NCI-H146 treated with DMSO at 0.1 percent for 48 hours (cell line): ENCODE data around the gene RBM4.
"Not testable (repeated sequence)": the region's sequence is repeated elsewhere in the genome, so short reads cannot be mapped to it uniquely, and the experiment has no call there.

Experiments
- DNase-seq: peaks from one replicate; lab custom pipeline; 2025; ENCODE audit not compliant: unreplicated experiment; lab: John Stamatoyannopoulos, UW

The RBM4 gene

DNA sequence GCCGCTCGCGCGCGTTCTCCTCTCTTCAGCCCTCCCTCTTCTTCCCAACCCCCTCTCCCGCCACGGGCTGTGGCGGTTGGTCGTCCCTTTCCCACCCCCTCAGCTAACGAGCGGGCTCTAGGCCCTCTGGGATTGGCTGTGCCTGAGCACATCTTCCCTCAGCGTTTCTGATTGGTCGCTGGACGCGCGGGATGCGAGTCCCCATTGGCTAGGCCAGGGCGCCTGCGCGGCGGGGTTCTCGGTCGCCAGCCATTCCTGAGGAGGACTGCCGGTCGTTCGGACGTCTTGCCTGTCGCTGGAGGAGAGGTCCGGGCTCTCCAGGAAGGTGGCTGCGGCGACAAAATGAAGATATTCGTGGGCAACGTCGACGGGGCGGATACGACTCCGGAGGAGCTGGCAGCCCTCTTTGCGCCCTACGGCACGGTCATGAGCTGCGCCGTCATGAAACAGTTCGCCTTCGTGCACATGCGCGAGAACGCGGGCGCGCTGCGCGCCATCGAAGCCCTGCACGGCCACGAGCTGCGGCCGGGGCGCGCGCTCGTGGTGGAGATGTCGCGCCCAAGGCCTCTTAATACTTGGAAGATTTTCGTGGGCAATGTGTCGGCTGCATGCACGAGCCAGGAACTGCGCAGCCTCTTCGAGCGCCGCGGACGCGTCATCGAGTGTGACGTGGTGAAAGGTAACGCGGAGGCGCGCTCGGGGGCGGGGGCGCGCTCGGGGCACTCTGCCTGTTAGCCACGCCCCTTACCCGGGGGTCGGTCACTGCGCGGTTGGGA is 21.9 kb upstream of the RBM4 start, which contains the start of gene RBM14:
Gene RBM14 (plus strand): TSS at position 252 of the 776 bp plus-strand sequence. CDS start 91 bp downstream, at position 343.
- DNase-seq: peak; percentile 98

DNA sequence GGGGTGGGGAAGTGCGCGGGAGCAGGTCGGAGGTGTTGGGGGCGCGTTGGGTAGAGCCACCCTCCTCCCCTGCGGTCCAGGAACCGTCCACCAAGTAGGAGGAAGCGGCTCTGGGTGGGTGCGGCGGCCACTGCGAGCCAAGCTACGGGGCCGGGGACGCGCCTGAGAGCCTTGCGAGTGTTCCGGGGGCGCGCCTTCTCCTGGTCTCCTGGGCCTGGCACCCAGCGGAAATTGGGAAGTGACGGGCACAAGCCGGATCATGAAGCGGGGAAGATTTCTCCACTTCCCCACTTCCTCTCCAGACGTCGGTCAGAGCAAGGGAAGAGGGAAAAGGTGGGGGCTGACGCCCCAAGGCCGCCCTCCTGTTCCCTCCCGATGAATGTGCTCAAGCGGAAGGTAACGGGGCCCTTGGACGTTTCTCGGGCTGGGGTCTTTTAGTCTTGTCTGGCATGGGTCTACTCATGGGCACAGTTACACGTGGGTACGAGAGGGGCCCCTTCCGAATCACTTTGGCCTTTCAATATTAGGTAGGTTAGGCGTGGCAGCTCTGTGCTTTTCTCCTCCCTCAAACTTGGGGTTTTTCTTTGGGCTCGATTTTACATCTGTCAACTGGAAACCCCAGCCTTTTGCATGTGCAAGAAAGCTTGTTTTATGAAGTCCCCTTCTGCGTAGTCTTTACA is 21.2 kb upstream of the RBM4 start:
- no peak for DNase-seq

- no peak for DNase-seq
Measured at GRCh38 chr11:66619080-66619554, 19.4 kb upstream of the RBM4 start.

DNA sequence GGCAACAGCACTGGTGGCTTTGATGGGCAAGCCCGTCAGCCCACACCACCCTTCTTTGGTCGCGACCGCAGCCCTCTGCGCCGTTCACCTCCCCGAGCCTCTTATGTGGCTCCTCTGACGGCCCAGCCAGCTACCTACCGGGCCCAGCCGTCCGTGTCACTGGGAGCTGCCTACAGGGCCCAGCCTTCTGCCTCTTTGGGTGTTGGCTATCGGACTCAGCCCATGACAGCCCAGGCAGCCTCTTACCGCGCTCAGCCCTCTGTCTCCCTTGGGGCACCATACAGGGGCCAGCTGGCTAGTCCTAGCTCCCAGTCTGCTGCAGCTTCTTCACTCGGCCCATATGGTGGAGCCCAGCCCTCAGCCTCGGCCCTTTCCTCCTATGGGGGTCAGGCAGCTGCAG is 14.1 kb upstream of the RBM4 start:
- no peak for DNase-seq

GRCh38 chr11:66625041-66625751 is 13.3 kb upstream of the RBM4 start:
- no peak for DNase-seq

GRCh38 chr11:66625752-66626149 is 12.8 kb upstream of the RBM4 start:
- no peak for DNase-seq

- no peak for DNase-seq
Measured at GRCh38 chr11:66626382-66626781, 12.1 kb upstream of the RBM4 start.

GRCh38 chr11:66626926-66627325 is 11.6 kb upstream of the RBM4 start:
- no peak for DNase-seq

DNA sequence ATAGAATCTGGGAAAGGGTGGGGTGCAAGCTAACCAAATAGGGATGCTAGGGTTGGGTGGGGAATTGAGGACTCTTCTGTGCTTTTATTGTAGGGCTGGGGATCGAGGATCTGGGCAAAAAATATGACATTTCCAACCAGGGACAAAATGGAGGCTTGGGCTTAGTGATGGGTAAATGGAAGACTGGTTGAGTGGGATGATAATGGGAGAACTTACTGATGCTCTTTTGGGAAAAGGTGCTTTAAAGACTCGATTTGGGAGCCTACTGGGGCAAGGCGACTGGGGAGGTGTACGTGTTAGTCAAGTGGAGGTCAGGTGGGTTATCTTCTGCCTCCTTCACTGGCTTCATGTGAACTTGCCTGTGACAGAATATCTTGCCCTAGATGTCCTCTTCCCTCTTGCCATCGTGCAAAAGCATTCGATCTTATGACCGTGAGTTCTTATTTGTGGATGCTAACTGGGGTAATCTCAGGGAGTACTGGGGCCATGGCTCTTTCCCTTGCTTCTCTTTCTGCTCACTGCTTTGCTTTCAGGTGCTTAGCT is 10.4 kb upstream of the RBM4 start:
- DNase-seq: no peak

DNA sequence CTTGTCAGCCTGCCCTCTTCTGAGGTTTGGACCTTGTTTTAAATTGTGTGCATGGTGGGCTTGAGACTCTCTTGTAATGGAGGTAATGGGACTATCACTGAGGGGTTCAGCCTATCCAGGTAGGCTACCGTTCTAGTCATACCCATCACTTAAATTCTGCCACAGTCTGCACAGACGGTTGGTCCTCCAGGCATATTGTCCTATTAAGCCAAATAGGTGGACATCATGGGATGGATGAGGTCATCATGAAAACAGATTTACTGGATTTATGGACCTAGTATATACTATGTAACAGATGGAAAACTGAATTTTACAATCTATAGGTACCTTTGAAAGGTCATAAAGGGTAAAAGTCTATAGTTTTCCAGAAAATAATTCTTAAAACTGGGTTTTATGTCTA is 9.1 kb upstream of the RBM4 start:
- no peak for DNase-seq

- DNase-seq: no peak
Measured at GRCh38 chr11:66631883-66632282, 6.6 kb upstream of the RBM4 start.

- DNase-seq: no peak
Measured at GRCh38 chr11:66632952-66633351, 5.6 kb upstream of the RBM4 start.

- DNase-seq: no peak
Measured at GRCh38 chr11:66636411-66636810, 2.1 kb upstream of the RBM4 start.

DNA sequence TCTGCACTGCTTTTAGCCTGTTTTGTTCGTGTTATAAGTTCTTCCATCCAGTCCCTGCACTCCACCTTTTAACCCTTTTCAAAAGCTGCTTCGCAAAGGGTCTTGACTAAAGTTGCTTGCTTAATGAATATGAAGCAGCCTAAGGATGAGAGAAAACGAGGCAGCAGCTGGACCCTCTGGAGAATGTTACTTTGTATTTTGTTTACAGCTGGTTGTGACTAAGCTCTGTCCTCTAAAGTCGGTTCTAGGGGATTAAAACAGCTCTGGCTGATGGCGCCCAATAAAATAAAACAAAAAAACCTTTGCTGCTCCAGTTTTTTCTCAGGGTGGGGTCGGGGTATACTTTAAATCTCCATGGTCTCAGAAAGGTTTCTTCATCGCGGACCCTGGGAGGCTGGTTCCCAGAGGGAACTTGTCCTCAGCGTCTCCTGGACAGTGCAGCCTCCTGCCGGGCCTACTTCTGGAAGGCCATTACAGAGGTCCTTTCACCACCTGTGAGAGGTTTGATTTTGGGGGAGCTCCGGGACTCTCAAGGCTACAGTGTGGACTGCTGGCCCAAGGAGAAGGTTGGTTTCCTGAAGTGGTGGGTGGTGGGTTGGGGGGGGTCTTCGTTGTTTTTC is 836 bp upstream of the RBM4 start:
- no peak for DNase-seq

- DNase-seq: peak; percentile 9
Measured at GRCh38 chr11:66639066-66639813, 737 bp downstream of the RBM4 start.

DNA sequence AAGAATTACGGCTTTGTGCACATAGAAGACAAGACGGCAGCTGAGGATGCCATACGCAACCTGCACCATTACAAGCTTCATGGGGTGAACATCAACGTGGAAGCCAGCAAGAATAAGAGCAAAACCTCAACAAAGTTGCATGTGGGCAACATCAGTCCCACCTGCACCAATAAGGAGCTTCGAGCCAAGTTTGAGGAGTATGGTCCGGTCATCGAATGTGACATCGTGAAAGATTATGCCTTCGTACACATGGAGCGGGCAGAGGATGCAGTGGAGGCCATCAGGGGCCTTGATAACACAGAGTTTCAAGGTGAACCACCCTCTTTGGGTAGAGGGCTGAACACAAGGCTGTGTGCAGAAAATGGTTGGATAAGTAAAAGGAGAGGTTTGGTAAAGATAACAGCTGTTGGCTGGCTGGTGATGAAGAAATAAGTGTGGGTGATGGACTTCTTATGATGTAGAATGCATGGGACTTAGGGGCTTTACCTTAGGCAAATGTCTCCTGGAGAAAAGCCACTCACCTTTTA is 1.4 kb downstream of the RBM4 start:
- not testable (repeated sequence) for DNase-seq

DNA sequence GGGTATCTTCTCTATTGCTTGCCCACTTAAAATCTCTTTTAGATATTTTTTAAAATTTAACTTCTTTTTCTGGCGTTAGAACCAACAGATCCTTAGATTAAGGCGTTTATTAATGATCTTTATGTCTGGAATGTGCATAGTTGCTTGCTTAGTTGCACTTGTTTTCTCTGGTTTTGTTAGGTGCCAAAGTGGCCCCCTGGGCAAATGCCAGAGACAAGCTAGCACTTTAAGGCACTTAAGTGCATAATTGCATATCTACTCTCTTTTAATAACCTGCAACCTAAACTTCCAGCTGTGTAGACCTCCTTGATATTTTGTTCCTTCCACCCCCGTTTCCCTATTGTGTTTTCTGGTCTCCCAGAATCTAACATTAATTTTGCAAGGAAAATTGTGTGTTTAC is 3.3 kb downstream of the RBM4 start:
- DNase-seq: no peak

DNA sequence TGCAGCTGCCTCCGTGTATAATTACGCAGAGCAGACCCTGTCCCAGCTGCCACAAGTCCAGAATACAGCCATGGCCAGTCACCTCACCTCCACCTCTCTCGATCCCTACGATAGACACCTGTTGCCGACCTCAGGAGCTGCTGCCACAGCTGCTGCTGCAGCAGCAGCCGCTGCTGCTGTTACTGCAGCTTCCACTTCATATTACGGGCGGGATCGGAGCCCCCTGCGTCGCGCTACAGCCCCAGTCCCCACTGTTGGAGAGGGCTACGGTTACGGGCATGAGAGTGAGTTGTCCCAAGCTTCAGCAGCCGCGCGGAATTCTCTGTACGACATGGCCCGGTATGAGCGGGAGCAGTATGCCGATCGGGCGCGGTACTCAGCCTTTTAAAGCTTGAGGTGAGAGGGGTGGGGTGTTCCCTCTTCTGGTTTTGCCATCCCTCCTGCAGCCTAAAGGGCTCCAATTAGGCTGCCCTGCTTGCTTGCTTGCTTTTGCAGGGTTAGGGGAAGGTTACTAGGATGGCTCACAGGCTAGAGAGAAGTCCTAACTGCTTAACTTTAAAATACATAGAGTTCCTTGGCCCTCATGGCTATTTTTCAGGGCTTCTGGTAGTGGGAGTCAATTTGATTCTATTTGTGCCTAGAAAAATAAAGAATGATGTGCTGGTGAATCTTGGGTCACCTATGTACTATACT is 5.4 kb downstream of the RBM4 start:
- DNase-seq: no peak

- DNase-seq: no peak
Measured at GRCh38 chr11:66646828-66647227, 8.3 kb downstream of the RBM4 start.
